ENCODE measurements around the gene R3HCC1L.

DNA sequence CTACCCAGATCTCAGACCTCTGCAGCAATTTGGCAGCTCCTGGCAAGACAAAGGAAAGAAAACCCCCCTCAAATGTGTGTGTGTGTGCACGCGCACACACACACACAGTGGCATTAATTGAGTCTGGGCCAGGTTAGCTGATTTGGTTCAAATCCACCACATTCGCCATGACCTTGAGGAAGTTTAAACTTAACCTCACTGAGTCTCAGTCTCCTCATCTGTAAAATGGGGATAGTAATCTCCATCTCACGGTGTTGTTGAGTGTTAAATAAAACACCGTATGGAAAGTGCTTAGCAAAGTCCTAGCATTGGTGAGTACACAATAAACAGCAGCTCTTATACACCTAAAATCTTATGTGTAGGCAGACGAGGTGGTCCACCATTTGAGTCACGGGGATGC is 128.6 kb downstream of the R3HCC1L start:
- TF ChIP-seq, protein P1, sequence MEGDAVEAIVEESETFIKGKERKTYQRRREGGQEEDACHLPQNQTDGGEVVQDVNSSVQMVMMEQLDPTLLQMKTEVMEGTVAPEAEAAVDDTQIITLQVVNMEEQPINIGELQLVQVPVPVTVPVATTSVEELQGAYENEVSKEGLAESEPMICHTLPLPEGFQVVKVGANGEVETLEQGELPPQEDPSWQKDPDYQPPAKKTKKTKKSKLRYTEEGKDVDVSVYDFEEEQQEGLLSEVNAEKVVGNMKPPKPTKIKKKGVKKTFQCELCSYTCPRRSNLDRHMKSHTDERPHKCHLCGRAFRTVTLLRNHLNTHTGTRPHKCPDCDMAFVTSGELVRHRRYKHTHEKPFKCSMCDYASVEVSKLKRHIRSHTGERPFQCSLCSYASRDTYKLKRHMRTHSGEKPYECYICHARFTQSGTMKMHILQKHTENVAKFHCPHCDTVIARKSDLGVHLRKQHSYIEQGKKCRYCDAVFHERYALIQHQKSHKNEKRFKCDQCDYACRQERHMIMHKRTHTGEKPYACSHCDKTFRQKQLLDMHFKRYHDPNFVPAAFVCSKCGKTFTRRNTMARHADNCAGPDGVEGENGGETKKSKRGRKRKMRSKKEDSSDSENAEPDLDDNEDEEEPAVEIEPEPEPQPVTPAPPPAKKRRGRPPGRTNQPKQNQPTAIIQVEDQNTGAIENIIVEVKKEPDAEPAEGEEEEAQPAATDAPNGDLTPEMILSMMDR (IDR thresholded peaks at IDR 0.05): no peak
- TF ChIP-seq SIN3A (IDR thresholded peaks at IDR 0.05; ENCODE audit: borderline replicate concordance, insufficient read depth, low read depth, low read length): no peak
- no peak for TF ChIP-seq POLR2AphosphoS5 (IDR thresholded peaks at IDR 0.05; ENCODE audit: low read depth, low read length)
- TF ChIP-seq REST (IDR thresholded peaks at IDR 0.05; ENCODE audit: insufficient read depth in 1 of 2, low read depth in 2 of 2, low read length in 1 of 2): no peak
- no peak for TF ChIP-seq TCF7L2 (IDR thresholded peaks at IDR 0.05; ENCODE audit: low read depth, low read length)

All from Panc1 (cell line).